ENCODE measurements around the gene DAP.

DNA sequence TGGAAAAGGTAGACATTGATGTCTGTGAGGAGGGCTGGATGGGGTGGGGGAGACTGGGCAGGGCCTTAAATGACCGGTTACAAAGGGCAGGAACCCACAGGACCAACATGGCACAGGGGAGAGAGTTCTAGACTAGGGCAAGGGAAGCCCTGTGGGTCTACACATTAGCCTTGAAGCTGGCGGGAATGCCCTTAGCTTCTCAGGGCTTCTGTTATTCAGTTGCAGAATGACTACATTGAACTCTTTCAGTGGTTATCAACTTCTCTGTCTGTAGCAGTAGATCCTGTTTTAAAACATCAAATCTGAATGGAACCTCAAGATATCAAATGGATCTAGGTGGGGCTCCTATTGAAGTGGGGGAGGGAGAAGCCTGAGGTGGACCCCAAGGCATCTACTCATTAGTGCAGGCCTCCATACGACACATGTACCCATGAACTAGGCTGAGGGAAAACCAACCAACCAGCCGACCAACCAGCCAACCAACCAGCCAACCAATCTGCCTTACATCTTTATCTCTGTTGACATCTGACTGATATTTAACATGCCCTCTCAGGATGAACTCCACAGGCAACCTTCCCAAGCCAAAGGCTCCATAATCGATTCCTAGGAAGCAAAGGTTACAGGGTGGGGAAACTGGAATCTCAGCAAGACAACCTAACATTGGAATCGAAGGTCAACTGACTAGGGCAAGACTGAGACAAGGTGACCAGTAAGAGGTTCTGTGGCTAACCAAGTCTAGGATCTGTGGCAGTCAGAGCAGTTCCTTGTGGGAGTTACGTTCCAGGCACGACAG is 48.3 kb downstream of the DAP start:
- TF ChIP-seq EZH2 (IDR thresholded peaks at IDR 0.05; ENCODE audit: insufficient read depth, poor library complexity, severe bottlenecking) = no peak
- TF ChIP-seq EZH2phosphoT487 (IDR thresholded peaks at IDR 0.05; ENCODE audit: insufficient read depth, low read depth) = no peak

Measured in GM23248 (cell line).